GM19239 (cell line): ENCODE measurements around the gene DUS3L.

Experiments used
- DNase-seq: peaks from one replicate; pipeline ENCODE4 v3.0.0; 2011; ENCODE audit warnings: low spot score; ENCODE audit not compliant: insufficient read length
- FAIRE-seq: peaks from 2 replicates; lab custom pipeline; 2011; peaks lifted over from hg19 to GRCh38; lab: Jason Lieb, UNC

Gene DUS3L, protein sequence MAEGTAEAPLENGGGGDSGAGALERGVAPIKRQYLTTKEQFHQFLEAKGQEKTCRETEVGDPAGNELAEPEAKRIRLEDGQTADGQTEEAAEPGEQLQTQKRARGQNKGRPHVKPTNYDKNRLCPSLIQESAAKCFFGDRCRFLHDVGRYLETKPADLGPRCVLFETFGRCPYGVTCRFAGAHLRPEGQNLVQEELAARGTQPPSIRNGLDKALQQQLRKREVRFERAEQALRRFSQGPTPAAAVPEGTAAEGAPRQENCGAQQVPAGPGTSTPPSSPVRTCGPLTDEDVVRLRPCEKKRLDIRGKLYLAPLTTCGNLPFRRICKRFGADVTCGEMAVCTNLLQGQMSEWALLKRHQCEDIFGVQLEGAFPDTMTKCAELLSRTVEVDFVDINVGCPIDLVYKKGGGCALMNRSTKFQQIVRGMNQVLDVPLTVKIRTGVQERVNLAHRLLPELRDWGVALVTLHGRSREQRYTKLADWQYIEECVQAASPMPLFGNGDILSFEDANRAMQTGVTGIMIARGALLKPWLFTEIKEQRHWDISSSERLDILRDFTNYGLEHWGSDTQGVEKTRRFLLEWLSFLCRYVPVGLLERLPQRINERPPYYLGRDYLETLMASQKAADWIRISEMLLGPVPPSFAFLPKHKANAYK

DNA sequence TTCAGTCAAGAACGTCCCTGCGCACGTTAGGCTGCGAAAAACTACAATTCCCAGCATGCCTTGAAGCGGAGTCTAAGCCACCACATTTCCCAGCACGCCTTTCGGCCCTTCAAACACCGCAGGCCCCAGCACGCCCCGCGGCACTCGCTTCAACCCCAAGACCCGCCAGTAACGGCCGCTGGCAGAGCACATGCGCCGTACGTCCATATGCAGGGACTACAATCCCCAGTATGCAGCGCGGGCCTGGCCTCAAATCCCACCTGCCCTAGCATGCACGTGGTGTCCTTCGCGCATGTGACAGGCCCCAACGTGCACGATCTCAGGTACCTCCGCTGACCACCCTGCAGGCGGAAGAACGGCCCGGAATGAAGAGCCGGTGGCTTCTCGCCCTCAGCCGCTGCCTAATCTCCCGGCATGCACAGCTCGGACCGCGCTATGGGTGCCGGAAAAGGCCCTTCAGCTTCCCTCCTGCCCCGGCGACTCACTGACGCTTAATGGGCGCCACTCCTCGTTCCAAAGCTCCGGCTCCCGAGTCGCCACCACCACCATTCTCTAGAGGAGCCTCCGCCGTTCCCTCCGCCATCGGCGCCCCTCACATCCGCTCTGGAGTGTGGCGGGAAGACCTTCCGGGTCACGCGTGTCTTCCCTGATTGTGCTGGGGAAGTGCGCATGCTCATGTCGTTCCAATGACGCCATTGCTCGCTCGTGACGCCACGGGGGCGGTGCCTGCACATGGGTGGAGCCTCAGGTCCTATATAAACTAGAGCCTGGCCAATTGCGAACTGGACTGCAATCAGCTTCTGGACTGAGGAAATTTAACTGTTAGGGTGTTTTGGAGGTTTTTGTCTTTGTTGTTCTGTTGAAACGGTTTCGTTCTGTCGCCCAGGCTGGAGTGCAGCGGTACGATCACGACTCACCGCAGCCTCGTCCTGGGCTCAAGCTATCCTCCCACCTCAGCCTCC lies at the start of gene DUS3L:
TSS of gene DUS3L (minus strand) at position 605 of the 962 bp plus-strand sequence. CDS start at position 583, 22 bp downstream.
- DNase-seq, result peak; percentile 100
- FAIRE-seq, result peak; percentile 100

DNA sequence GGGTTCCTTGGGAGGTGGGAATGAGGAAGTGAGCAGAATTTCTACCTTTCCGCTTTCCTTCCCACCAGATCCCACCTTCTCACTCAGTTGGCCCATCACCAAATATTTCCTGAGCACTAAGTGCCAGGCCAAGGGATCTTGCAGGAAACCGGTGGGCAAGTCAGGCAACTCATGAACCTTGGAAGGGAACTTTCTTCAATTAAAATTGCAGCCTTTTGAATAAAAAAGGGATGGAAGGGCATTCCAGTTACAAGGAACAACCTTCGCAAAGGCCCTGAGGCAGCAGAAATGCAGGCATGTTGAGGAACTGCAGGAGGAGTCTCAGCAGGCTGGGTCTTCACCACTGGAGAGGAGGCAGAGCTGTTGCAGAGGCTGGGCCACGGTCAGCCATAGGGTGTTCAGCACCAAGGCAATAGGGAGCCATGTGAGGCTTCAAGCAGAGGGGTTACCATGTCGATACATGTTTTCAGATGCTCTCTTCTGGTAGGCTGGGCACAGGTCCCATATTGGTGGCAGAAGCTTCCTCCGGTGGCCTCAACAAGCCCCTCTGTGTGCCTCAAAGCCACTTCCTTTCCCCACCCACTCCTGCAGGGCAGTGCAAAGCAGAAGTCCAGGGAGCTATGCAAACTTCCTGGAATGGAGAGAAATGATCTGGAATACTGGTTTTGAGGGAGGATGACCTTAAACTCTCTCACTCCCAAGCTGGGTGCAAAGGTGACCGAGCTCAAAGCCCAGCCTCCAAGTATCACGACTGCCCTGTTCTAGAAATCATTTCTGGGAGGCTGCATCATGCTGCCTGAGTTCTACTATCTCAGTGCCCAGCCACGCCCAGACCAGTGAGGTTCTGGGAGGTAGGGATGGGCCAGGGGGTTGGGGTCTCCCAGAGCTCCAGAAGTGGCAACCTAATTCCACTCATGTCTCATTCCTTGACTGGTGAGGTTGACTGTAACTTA lies 48.4 kb upstream of the DUS3L start, which contains the start of gene FUT6:
TSS of gene FUT6 (minus strand) at position 638 of the 953 bp plus-strand sequence. CDS start 7,135 bp downstream, outside the sequence.
- FAIRE-seq (no peak), DNase-seq (no peak)

DNA sequence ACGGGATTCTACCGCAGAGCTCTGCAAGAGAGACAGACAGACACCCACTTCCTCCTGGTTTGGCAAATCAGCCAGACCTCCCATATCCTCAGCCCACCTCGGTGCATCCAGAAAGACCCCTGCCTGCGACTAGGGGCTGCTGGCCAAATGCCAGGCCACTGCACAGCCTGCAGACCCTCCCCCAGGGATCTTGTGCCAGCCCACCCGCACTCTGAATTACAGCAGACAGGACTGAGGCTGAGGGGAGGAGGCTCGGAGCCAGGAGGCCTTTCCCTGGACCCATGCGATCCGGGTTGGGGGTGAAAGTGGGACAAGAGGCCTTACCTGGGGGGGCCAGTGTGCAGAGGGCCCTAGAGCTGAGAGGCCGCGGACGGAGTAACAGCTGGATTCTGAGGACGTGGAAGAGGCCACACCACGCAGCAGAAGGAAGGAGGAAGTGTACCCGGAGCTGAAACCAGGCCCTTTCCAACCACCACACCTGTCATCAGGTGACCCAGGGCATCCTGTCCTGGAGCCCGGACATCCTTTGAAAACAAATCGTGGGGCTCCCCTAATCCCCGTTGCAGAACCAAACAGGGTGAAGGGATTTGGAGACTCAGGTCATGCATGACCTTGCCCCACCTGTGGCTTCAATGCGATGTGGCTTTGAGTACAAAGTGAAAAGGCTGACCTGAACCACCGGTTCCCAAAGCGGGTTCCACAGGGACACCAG lies 47.5 kb upstream of the DUS3L start:
- FAIRE-seq, result no peak
- DNase-seq, result no peak

DNA sequence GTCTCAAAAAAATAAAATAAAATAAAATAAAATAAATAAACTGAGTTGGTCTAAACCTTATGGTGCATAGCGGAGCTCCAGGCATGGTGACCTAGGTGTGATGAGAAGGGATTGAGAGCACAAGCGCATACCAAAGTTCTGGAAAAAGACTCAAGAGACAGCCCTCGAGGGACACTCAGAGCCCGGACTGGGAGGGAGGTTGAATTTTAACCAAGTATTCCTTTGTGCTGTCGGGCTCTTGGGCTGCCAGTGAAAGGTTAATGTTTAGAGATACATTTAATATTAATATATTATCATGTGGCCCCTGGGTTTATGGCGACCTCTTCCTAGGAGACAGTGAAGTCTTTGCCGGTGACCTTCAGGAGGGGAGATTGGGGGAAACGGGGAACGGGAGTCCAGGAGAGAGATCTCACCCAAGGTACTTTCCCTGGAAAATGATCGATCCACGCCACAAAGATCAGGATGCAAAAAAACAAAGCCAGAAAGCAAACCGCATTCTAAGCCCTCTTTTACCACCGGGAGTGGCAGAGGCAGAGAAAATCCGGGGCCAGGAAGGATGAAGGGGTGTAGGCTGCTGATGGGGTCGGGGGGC lies 46.9 kb upstream of the DUS3L start:
- FAIRE-seq (no peak), DNase-seq (no peak)

DNA sequence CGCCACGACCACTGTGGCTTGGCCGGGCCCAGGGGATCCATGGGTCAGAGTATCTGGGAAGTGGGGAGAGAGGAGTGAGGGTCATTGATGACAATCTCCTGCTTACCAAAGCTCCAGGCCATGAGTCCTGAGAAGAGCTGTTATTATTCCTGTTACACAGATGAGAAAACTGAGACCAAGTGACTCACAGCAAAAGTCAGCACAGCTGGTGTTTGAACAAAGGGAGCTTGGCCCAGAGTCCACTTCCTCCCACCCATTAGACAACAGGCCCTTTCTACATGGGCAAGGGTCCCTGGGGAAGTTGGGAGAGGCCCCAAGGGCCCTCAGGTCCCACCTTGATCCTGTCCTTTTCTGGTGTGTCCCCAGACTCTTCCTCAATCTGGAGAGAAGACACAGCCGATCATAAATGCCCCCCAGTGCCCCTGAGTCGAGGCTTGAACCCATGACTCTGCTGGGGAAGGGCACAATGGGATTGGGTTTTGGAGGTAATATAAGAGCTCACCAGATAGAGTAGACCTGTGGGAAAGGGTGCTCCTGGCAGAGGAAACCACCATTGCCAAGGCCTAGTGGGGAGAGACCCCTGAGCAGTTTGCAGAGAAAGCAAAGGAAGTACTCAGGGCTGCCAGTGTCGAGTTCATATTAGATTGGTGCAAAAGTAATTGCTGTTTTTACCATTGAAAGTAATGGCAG lies 41.7 kb upstream of the DUS3L start:
- DNase-seq (no peak), FAIRE-seq (no peak)

DNA sequence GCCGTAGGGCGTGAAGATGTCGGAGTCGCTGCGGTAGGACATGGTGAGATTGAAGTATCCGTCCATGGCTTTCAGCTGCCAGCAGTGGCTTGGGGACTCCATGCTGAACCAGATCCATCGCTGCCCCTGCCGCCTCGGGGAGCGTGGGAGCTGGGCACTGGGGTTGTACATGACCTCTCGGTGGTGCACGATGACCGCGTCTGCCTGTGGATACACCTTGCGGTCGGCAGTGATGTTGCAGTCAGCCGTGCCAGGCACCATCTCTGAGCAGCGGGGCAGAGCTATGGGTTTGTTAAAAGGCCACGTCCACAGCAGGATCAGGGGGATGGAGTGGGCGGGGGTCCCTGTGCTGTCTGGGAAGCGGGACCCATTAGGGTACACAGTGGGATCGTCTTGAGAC lies 41.1 kb upstream of the DUS3L start:
- FAIRE-seq, result no peak
- DNase-seq, result no peak

DNA sequence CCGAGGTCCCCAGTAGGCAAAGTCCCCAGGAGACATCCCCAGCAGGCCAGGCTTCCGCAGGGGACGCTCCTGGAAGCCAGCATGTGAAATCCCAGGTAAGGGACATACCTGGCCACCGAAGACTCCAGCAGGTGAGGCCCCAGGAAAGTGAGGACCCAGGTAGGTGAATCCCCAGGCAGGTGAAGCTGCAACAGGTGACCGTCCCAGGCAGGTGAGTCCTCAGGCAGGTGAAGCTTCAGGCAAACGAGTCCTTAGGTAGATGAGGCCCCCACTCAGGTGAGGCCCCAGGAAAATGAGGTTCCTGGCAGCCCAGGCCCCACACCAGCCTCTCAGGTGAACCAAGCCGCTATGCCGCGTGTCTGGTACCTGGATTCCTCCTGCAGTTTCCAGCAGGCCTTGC lies 40.2 kb upstream of the DUS3L start:
- FAIRE-seq (no peak), DNase-seq (no peak)

DNA sequence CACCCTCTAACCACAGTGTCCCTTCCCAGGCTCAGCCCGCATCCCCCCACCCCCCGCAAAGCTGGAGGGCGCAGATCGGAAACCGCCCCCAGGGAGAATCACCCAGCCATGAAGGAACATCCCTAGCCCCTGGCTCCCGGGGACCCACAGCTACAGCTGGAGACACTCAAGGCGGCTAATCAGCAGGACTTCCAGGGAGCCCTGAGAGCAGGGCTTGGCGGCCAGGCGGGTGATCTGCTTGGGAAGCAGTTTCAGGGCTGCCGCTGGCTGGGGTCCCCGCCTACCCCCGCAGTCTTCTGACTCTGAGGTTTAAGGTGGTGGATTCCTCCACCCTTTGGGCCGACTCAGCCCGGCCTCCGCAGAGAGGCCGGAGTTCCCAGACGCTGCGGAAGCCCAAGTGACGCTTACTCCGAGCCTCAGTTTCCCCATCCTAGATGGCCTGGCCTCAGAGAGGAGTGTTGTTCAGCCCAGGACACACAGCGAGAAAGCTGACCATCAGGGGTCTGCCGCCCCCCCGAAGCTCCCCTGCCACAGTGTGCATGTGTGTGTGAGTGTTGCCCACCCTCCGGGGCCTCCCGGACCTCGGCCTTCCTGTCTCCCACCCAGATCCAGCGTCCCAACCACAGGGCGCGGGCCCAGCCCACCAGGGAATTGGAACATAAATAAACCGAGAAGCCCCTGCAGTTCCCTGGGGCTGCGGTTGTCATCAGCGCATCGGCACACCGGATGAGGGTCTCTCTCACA lies 38.8 kb upstream of the DUS3L start:
- DNase-seq (no peak), FAIRE-seq (no peak)

DNA sequence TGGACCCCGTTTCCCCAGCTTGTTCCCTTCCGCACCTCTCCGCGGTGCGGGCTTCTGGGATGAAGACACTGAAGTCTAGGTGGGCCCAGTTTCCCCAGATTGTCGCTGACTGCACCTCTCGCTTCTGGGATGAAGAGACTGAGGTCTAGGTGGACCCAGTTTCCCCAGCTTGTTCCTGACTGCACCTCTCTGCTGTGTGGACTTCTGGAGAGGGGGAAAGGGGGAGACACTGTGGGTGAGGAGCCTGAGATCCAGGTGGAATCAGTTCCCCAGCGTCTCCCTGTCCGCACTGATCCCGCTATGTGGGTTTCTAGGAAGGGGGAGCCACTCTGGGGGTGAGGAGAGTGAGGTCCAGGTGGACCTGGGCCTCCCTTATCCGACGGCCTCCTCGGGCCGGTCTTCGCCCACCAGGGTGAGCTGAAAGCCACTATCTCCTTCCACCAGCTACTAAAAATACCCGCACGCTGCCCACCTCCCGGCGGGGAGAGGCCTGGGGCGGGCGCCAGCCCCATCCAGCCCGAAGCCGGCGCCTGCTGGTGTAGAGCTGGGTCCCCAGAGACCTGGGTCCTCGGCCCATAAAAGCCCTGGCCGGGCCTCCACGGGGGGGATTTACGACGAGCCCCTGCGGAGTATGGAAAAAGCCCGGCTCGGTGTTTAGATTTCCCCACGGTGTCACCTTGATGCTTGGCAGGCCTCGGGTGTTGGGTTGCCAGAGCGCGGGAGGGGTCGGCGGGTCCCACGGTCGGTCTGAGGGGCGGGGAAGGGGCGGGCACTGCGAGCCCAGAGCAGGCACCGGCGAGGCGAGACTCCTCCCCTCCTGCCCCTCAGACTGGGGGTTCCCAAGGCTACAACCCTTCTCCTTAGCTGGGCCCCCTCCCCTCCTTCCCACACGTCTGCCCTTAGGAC lies 38.0 kb upstream of the DUS3L start:
- peak; percentile 53 for DNase-seq
- FAIRE-seq, result no peak

DNA sequence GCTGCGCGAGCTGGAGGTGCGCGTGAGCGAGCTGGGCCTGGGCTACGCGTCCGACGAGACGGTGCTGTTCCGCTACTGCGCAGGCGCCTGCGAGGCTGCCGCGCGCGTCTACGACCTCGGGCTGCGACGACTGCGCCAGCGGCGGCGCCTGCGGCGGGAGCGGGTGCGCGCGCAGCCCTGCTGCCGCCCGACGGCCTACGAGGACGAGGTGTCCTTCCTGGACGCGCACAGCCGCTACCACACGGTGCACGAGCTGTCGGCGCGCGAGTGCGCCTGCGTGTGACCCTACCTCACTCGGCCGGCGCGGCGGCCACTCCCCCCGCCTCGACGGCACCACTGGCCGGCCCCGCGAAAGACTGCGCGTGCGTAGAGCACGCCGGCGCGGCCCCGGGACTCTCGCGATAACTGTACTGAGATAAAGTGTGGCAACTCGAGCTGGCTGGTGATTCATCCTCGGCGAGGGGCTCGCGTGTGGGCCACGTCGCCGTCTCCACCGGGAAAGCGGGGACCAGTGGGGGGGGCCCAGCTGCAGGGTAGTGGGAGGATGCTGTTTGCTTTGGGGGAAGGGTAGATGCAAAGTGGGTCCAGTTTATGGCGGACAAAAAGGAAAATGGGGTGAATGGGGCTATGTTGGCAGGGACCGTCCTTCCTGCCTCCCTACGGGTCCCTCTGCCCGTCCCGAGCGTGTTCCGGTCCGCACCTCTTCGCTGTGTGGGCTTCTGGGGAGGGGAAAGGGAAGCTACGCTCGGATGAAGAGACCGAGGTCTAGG lies 37.1 kb upstream of the DUS3L start:
- DNase-seq (peak; percentile 96), FAIRE-seq (peak; percentile 95)

DNA sequence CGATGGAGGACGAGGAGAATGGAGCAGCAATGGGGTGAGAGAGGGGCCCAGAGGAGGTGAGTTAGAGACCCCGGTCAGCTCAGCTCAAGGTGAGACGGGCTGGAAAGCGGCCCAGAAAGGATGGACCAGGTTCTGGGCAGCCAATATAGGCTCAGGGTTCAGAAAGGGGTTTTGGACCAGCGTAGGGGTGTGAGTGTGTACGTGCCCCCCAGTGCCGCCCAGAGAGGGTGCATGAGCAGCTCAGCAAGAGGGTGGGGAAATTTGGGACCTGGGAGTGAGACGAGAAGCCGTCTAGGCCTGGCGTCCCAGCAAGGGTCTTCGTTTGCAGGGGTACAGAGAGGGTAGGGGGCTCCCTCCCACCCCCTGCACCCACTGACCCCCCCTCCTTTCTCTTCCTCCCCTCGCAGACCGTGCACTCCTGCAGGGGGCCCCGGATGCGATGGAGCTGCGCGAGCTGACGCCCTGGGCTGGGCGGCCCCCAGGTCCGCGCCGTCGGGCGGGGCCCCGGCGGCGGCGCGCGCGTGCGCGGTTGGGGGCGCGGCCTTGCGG lies 36.5 kb upstream of the DUS3L start:
- DNase-seq (no peak), FAIRE-seq (no peak)

DNA sequence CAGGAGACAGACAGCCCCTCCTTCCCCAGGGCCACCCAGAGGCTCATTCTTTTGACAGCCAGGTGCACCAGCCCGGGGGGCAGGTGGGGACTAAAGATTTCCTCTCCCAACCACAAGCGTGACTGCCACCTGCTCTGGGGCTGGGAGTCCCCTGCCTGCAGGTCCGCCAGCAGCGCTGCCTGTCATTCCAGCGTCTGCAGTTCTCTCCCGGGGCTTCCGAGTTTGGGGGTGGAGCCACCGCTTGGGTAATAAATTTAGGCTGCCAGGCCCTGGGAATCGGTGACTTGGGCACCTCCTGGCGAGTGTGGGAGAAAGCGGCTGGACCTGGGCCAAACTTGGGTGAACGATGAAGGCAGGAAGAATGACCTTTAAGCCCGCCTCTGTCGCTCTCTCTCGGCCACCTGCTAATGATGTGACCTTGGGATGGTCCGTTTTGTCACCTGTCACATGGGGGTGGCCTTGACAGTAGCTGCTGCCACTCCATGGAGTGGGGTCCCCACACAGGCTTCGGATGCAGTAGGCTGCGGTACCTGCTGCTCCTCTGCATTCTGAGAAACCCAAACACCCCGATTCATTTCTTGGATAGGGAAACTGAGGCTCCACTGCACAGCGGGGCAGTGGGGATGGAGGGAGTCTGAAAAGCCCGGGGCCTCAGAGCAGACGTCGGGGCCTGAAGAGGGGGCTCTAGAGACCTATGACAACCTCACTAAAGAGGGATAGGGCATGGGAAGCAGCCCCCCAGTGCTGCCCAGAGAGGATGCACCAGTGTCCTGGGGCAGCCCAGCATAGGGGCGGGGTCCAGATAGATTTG lies 35.8 kb upstream of the DUS3L start:
- DNase-seq (peak; percentile 40), FAIRE-seq (peak; percentile 53)

DNA sequence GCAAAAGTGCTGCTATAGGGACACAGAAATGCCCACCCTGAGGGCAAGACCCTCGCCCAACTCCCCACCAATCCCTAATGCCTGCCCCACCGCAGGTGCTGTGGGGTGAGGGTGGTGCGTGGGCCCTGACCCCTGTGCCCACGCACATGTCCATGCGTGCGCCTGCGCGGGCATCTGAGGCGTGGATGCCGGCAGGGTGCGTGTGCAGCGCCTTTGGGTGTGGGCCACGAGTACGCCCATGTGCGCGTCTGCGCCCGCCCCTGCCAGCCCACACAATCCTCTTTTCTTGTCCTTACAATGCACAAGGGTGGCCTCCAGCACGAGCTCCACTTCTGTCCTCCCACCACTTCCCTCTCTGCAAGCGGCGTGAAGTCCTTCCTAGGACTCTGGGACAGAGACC lies 34.2 kb upstream of the DUS3L start:
- FAIRE-seq (no peak), DNase-seq (no peak)

DNA sequence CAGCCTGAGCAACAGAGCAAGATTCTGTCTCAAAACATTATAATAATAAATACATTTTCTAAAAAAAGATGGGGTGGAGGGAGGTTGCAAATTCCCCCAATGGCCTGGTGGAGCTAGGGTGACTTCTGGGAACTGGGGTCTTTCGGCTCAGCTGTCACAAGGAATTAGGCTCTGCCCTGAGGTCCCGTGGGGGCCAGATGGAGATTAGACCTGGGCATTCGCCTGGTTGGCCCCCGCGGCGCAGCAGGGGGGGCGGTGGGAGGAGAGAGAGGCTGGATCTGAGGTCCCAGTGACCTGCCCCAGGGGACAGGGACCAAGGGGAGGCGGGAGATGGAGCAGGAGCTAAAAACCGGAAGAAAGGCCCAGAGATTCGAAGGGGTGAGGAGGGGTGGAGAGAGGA lies 33.8 kb upstream of the DUS3L start:
- no peak for DNase-seq
- FAIRE-seq, result no peak
